Heart left ventricle (tissue), 16 donors: ENCODE results near the gene LHX4. TPM values are rescaled to one million over a fixed set of nuclear protein-coding genes. Genes with fewer than 3 reads are reported as not detected.

Source experiments
- ATAC-seq, 4 donors: fragments of 200-7000 bp; cut with Tn5 transposase; one replicate each; pipeline ENCODE4 v1.9.1; 2020 to 2022; ENCODE audit warnings: moderate library complexity in 4 of 4, mild to moderate bottlenecking in 3 of 4, moderate number of reproducible peaks in 1 of 4
- DNase-seq, 5 donors: peaks; one replicate each; pipeline ENCODE4 v3.0.0-alpha.2; 2020
- H3K27ac ChIP-seq, 12 donors: fragments of 200-600 bp; sonication (generic) in 4 of 12; one replicate each; pipeline versions ENCODE4 v1.5.0 to v1.8.0; 2016 to 2022; ENCODE audit warnings: mild to moderate bottlenecking in 2 of 12
- H3K27me3 ChIP-seq, 9 donors: fragments of 200-600 bp; sonication (generic) in 2 of 9; one replicate each; pipeline versions ENCODE4 v1.5.1 to v1.8.0; 2016 to 2022; ENCODE audit warnings: mild to moderate bottlenecking in 3 of 9
- H3K36me3 ChIP-seq, 9 donors: fragments of 200-600 bp; sonication (generic) in 2 of 9; one replicate each; pipeline versions ENCODE4 v1.5.0 to v1.8.0; 2018 to 2022; ENCODE audit warnings: mild to moderate bottlenecking in 2 of 9
- H3K4me1 ChIP-seq, 12 donors: fragments of 200-600 bp; sonication (generic) in 4 of 12; one replicate each; pipeline versions ENCODE4 v1.5.0 to v1.8.0; 2016 to 2022; ENCODE audit warnings: mild to moderate bottlenecking in 3 of 12
- H3K4me3 ChIP-seq, 12 donors: fragments of 200-600 bp; sonication (generic) in 4 of 12; one replicate each; pipeline versions ENCODE4 v1.5.0 to v1.8.0; 2017 to 2022; ENCODE audit warnings: mild to moderate bottlenecking in 9 of 12, moderate library complexity in 4 of 12
- H3K9me3 ChIP-seq, 12 donors: fragments of 200-600 bp; sonication (generic) in 4 of 12; one replicate each; pipeline versions ENCODE4 v1.5.0 to v1.8.0; 2016 to 2022; ENCODE audit warnings: mild to moderate bottlenecking in 1 of 12
- CTCF ChIP-seq, 12 donors: fragments of 200-600 bp; sonication (generic) in 4 of 12; IDR thresholded peaks; one replicate each; pipeline versions ENCODE4 v1.5.0 to v1.8.0; 2018 to 2022; ENCODE audit warnings: antibody characterized with exemption in 12 of 12, mild to moderate bottlenecking in 5 of 12
- POLR2A ChIP-seq, 2 donors: fragments of 450-650 bp; IDR thresholded peaks; one replicate each; pipeline ENCODE4 v1.6.1; 2017; ENCODE audit warnings: antibody characterized with exemption in 2 of 2, mild to moderate bottlenecking in 2 of 2, moderate library complexity in 2 of 2
- WGBS, 4 donors: extraction: QIAGEN DNeasy Blood & Tissue Kit in 2 of 4; methylation state at CpG; one replicate each; pipeline versions ENCODE4 v1.1.5 to v1.1.7; 2013 to 2018; 5-methylcytosine and 5-hydroxymethylcytosine counted together
- intact Hi-C, 10 donors: fragments of 100-400 bp; cut with DNase I; formaldehyde crosslinking; loops; one replicate each; pipeline versions ENCODE4 v1.11.1 to v1.14.2; 2022
- polyA plus RNA-seq, 2 donors: library from polyadenylated mRNA; stranded (reverse); fragments of 200-250 nt; gene quantifications; one replicate each; pipeline ENCODE4 v1.2.3, GENCODE V29; 2013
- total RNA-seq, 9 donors: library from RNA; depleted of rRNA in 2 of 9; stranded (reverse); fragments of >200 nt in 2 of 9; fragmentation: NEBNext Ultra II Directional in 3 of 9; extraction: Animal tissue kit (Norgen Biotek cat#: 25700) in 3 of 9; gene quantifications; one replicate each; pipeline versions ENCODE4 v1.1.0 to v1.2.4, GENCODE V29; 2016 to 2023
- donor health status: ischemic (EF 13 %, LVEDD 7.1; RV severe dilation, severe dysfunction).
- donor health status: healthy with polysubstance abuse.
- donor health status: DM: no; HTN: yes; CAD: no.
- donor health status: DM: no; HTN: no; CAD: no.
- donor health status: ischemic (EF 25% LVEDD 6.9; RV normal size, moderate dysfunction).
- donor health status: ischemic (EF 25% LVEDD 5.7; RV mildly dilated, moderate dysfunction).
- donor health status: healthy.
- donor health status: DM: yes; HTN: yes; CAD: no.
- donor health status: ischemic (EF 35%, LVEDD 5.7; RV mildly dilated, moderate dysfunction).
- donor health status: nonischemic (EF 11% LVEDD 7.7; RV severe dilation, severe dysfunction).
- donor health status: DM: yes; HTN: yes; CAD: no.
- donor health status: PGD.
- donor health status: ischemic (EF 29% LVEDD 5.4; RV normal size, mild dysfunction).
- donor health status: nonischemic (EF 23%, LVEDD 6.1; RV moderate dilation, normal function).

Gene LHX4
- total and polyA plus RNA-seq, 11 donors = not detected

- ATAC-seq = no peak
- intact Hi-C loops = loop anchor here in 7 of 10 donors (5.0 to 10.0 kb wide), 5 partner anchors 161 to 231 kb away; no protein-coding TSS in a partner anchor
- no peak for DNase-seq
- Histone ChIP-seq H3K36me3 (no peaks in the 10 kb centered on the region), H3K27ac (no peak overlapping the region), H3K9me3 (no peaks in the 10 kb centered on the region), H3K4me3 (no peak overlapping the region), H3K4me1 (no peaks in the 10 kb centered on the region), H3K27me3 (peaks cover 0 to 44% (median 4%) of the 10 kb centered on the region in 9 donors)
- no peak for TF ChIP-seq CTCF (IDR thresholded peaks at IDR 0.05)
- TF ChIP-seq POLR2A (IDR thresholded peaks at IDR 0.05) = no peak
- WGBS, 4 donors = 79 to 83% (median 81%) methylated on average over 16 of the region's 16 CpGs
These were observed 20.9 kb downstream of the LHX4 start for GRCh38 chr1:180250883-180251509.

GRCh38 chr1:180251526-180252305 lies 21.7 kb downstream of the LHX4 start:
- Histone ChIP-seq H3K27ac (no peak overlapping the region), H3K4me1 (no peaks in the 10 kb centered on the region), H3K27me3 (peaks cover 0 to 45% (median 4%) of the 10 kb centered on the region in 9 donors), H3K9me3 (no peaks in the 10 kb centered on the region), H3K36me3 (no peaks in the 10 kb centered on the region), H3K4me3 (no peak overlapping the region)
- no peak for ATAC-seq
- 70 to 83% (median 81%) methylated on average over 7 to 9 of the region's 9 CpGs for WGBS, 4 donors
- no peak for DNase-seq
- TF ChIP-seq CTCF (IDR thresholded peaks at IDR 0.05) (no peak), POLR2A (IDR thresholded peaks at IDR 0.05) (no peak)
- intact Hi-C loops = loop anchor here in 9 of 10 donors (1.0 to 10.0 kb wide), 9 partner anchors 161 to 231 kb away; no protein-coding TSS in a partner anchor

- ATAC-seq (peak in 3 of 4 donors; percentile 51 to 56 (median 53)), DNase-seq (peak; percentile 63 to 86 (median 67))
- intact Hi-C loops = loop anchor here in 9 of 10 donors (1.0 to 10.0 kb wide), 9 partner anchors 159 to 230 kb away; no protein-coding TSS in a partner anchor
- WGBS, 4 donors = 66 to 70% (median 68%) methylated on average over 12 of the region's 12 CpGs
- Histone ChIP-seq H3K4me1 (no peaks in the 10 kb centered on the region), H3K27me3 (peaks cover 0 to 56% (median 10%) of the 10 kb centered on the region in 9 donors), H3K4me3 (no peak overlapping the region), H3K9me3 (no peaks in the 10 kb centered on the region), H3K27ac (no peak overlapping the region), H3K36me3 (no peaks in the 10 kb centered on the region)
- peak; percentile 64 to 80 (median 72) for TF ChIP-seq CTCF (IDR thresholded peaks at IDR 0.05)
- no peak for TF ChIP-seq POLR2A (IDR thresholded peaks at IDR 0.05)
These were observed 22.8 kb downstream of the LHX4 start for GRCh38 chr1:180252638-180253536.
